ENCODE data around the gene PPM1L.

DNA sequence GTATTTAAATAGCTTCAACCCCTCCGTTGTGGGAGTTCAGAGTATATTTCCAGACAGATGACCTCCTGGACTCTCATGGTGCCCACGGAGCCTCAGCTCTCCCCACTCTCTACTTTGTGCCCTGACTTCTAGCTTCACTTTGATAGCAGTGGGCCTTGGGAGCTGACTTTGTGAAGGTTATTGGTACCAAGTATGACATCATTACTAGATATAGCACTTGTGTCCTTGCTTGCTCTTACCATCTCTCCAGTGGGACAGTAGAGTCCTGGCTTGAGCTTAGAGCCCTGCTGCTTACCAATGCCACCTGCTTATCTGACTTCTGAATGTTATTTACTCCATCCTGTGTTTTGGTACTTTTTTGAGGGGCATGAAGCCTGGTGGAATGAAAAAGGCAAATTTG is 53.4 kb downstream of the PPM1L start:
- TF ChIP-seq, protein P1, sequence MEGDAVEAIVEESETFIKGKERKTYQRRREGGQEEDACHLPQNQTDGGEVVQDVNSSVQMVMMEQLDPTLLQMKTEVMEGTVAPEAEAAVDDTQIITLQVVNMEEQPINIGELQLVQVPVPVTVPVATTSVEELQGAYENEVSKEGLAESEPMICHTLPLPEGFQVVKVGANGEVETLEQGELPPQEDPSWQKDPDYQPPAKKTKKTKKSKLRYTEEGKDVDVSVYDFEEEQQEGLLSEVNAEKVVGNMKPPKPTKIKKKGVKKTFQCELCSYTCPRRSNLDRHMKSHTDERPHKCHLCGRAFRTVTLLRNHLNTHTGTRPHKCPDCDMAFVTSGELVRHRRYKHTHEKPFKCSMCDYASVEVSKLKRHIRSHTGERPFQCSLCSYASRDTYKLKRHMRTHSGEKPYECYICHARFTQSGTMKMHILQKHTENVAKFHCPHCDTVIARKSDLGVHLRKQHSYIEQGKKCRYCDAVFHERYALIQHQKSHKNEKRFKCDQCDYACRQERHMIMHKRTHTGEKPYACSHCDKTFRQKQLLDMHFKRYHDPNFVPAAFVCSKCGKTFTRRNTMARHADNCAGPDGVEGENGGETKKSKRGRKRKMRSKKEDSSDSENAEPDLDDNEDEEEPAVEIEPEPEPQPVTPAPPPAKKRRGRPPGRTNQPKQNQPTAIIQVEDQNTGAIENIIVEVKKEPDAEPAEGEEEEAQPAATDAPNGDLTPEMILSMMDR (IDR thresholded peaks at IDR 0.05; ENCODE audit: insufficient read depth, low read length): no peak
- TF ChIP-seq SPI1 (IDR thresholded peaks at IDR 0.05; ENCODE audit: borderline replicate concordance, low read depth): no peak
- TF ChIP-seq, protein P2, sequence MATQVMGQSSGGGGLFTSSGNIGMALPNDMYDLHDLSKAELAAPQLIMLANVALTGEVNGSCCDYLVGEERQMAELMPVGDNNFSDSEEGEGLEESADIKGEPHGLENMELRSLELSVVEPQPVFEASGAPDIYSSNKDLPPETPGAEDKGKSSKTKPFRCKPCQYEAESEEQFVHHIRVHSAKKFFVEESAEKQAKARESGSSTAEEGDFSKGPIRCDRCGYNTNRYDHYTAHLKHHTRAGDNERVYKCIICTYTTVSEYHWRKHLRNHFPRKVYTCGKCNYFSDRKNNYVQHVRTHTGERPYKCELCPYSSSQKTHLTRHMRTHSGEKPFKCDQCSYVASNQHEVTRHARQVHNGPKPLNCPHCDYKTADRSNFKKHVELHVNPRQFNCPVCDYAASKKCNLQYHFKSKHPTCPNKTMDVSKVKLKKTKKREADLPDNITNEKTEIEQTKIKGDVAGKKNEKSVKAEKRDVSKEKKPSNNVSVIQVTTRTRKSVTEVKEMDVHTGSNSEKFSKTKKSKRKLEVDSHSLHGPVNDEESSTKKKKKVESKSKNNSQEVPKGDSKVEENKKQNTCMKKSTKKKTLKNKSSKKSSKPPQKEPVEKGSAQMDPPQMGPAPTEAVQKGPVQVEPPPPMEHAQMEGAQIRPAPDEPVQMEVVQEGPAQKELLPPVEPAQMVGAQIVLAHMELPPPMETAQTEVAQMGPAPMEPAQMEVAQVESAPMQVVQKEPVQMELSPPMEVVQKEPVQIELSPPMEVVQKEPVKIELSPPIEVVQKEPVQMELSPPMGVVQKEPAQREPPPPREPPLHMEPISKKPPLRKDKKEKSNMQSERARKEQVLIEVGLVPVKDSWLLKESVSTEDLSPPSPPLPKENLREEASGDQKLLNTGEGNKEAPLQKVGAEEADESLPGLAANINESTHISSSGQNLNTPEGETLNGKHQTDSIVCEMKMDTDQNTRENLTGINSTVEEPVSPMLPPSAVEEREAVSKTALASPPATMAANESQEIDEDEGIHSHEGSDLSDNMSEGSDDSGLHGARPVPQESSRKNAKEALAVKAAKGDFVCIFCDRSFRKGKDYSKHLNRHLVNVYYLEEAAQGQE (IDR thresholded peaks at IDR 0.05; ENCODE audit: insufficient replicate concordance, low read depth): no peak
